IPS-NIHi7 (cell line): ENCODE measurements around the gene KLHL29.
"Not testable (repeated sequence)": the region's sequence is repeated elsewhere in the genome, so short reads cannot be mapped to it uniquely, and the experiment has no call there.

Source experiments
- DNase-seq: peaks from one replicate; pipeline ENCODE4 v3.0.0; 2012; ENCODE audit warnings: mixed read lengths; ENCODE audit errors: extremely low spot score

KLHL29 gene

DNA sequence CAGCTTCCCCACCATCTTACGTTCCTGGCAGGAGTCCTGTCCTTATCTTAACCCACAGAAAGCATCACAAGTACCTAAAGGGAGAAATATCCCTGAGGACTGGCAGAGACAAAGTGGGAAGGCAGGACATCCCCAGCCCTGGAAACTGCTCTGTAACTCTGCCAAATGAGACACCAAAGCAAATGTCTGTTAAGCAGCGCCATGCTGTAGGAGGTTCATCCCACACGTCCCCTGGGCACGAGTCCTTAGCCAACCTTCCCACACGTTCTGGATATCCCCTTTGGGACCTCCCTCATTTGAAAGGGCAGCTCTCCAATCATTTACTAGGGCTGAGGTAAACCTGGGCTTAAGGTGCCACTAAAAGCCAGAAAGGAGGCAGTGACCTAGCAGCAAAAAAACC lies 334.7 kb downstream of the KLHL29 start:
- DNase-seq = no peak

DNA sequence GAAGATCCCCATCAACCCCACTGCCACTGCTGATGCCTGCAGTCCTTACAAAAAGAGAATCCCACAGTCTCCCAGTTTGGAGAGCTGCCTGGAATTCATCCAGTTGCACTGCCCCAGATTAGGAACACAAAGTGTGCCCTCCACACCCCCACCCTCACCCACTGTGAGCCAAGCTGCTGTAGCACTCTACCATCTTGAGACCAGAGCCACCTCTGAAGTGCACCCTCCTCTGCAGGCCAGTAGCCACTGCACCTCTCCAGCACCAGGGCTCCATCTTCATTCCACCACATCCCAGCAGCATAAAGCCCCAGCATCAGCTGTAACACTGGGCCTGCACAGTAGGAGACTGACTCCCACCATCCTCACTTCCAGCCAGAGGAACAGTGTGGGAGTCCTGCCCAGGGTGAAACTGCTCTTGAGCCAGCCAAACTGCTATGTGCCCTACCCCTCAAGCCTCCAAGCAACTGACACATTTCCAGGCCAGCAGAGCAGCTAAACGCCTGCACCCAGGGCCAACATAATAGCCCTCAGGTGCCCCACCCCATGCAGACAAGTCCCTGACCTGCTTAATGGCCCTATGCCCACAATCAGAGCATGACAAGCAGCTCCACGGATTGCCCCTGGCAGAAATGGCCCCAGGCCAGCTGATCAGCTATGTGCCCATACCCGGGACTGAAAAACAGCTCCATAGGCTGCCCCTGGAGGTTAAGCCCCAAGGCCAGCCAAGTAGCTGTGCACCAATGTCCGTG lies 335.9 kb downstream of the KLHL29 start:
- DNase-seq = no peak

DNA sequence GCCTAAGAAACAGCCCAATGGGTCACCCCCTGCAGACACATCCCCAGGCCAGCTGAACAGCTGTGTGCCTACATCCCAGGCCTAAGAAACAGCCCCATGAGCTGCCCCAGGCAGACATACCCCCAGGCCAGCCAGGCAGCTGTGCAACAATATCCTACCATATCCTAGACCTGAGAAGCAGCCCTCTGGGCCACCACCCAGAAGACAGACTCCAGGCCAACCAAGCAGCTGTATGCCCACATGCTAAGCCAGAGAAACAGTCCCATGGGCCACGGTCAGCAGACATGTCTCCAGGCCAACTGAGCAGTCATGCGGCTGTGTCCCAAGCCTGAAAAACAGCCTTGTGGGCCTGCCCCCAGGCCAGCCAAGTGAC lies 336.5 kb downstream of the KLHL29 start:
- no peak for DNase-seq

DNA sequence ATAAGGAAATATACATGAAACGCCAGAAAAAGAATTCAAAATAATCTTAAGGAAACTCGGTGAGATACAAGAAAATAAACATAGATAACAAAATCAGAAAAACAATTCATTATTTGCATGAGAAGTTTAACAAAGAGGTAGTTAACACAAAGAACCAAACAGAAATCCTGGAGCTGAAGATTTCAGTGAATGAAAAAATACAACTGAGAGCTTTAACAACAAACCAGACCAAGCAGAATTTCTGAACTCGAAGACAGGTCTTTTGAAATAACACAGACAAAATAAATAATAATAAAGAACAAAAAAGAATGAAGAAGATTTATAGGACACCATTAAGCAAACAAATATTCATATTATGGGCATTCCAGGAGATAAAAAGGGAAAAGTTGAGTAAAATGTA lies 337.3 kb downstream of the KLHL29 start:
- DNase-seq = no peak

GRCh38 chr2:23723029-23723428 lies 338.1 kb downstream of the KLHL29 start:
- not testable (repeated sequence) for DNase-seq

GRCh38 chr2:23734416-23734815 lies 349.4 kb downstream of the KLHL29 start:
- no peak for DNase-seq

DNA sequence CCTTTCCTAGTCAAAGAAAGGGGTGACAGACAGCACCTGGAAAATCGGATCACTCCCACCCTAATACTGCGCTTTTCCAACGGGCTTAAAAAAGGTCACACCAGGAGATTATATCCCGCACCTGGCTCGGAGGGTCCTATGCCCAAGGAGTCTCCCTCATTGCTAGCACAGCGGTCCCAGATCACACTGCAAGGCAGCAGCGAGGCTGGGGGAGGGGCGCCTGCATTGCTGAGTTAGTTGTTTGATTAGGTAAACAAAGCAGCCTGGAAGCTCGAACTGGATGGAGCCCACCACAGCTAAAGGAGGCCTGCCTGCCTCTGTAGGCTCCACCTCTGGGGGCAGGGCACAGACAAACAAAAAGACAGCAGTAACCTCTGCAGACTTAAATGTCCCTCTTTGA lies 351.8 kb downstream of the KLHL29 start:
- not testable (repeated sequence) for DNase-seq

- no peak for DNase-seq
These were observed 360.2 kb downstream of the KLHL29 start for GRCh38 chr2:23745068-23745725.

DNA sequence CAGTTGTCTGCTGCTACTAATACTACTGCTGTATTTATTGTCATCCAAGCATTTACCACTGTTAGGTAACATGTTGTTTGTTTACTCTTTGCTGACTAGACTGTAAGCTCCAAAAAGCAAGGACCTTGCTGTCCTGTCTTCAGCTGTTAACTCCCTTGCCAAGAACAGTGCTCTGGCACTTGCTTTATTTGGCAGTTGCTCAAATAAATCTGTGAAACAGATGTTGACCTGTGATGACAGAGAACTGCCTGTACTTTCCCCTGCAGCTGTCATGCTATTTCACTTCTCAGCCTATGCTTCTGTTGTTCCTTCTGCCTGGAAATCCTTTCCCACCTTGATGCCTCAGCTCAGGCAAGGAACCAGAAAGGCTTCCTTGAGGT lies 360.7 kb downstream of the KLHL29 start:
- DNase-seq = no peak

- DNase-seq = no peak
These were observed 361.3 kb downstream of the KLHL29 start for GRCh38 chr2:23746141-23746863.

GRCh38 chr2:23751747-23752265 lies 366.8 kb downstream of the KLHL29 start:
- no peak for DNase-seq

DNA sequence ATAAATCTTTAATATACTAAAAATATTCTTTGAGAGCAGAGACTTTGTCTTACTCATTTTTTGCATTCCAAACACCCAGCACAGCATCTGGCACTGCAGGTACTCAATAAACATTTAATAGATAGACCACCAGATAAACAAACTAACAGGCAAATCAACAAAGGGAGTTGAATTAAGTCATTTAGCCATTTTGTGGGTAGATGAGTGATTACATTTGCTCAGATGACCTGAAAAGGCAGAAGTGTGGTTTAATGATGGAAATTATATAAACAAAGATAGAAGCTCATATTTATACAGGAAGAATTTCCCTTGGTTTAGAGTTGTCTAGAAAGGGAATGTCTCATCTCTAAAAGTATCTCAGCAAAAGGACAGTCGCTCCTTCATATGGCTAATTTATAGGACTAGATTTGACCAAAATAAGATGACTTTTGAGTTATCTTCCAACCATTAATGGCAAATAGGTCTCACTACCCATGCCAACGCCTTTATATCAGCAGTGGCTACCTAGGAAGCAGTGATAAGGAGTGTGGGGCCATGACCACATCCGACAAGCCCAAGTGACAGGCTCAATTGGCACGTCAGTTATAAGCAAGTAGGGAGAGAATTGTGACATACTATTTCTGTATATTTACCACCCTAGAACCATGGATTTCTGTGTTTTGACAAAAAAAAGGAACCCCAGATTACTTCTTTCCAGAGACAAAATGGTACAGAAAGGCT lies 368.5 kb downstream of the KLHL29 start:
- DNase-seq = no peak

- DNase-seq = no peak
These were observed 370.0 kb downstream of the KLHL29 start for GRCh38 chr2:23754970-23755369.

DNA sequence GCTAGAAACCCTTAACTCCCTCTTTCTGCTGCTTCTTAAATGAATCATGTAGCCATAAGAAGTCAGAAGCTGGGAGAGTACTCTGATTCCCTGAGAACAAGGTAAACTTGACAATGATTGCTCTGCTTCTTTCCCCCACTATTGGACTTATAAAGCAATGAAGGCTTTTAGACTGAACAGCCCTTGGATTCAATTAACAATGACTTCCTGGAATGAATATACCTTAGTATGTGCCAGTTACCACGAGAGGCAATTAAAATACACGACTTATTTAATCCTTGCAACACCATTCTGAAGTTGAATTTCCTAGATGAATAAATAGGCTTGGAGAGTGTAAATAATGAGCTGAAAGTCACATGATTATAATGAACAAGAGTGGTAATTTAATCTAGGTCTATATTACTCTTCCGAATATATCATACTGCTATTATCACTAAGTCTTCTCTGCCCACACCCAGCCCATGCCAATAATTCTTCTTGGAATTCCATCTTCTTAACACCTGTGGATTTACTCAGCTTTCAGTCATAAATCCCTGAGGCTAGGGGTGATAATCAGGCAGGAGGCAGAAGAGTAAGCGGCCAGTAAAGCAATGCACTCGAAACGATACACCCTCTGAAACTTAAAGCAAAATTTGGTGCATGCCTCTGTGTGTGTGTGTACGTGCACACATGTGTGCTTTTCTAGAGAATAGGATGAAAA lies 371.8 kb downstream of the KLHL29 start:
- DNase-seq = no peak

- DNase-seq = peak; percentile 14
These were observed 372.9 kb downstream of the KLHL29 start for GRCh38 chr2:23757686-23758433.
